Mononuclear cell (primary cell): ENCODE results near the gene PRDM8. TPM values are rescaled to one million over a fixed set of nuclear protein-coding genes. Genes with fewer than 3 reads are reported as not detected.
A peak's percentile ranks its signal among the peaks of the same experiment; 100 is the strongest.
"Not testable (repeated sequence)": the region's sequence is repeated elsewhere in the genome, so short reads cannot be mapped to it uniquely, and the experiment has no call there.

Experiments
- H3K27me3 ChIP-seq: 2 replicates; pipeline ENCODE4 v1.6.0; 2011; ENCODE audit warnings: low read length, control low read depth; ENCODE audit not compliant: insufficient read depth
- H3K4me1 ChIP-seq: 2 replicates; pipeline ENCODE4 v1.5.1; 2011; ENCODE audit warnings: mild to moderate bottlenecking, low read length, control low read depth; ENCODE audit not compliant: insufficient read depth
- H3K4me3 ChIP-seq: 2 replicates; pipeline ENCODE4 v1.5.1; 2011; ENCODE audit warnings: mild to moderate bottlenecking, low read length, moderate library complexity
- H3K9me3 ChIP-seq: 2 replicates; pipeline ENCODE4 v1.5.1; 2011; ENCODE audit warnings: low read depth, mild to moderate bottlenecking, control low read depth, low read length
- total RNA-seq: library from RNA; depleted of rRNA; stranded (reverse); fragments of >200 nt; gene quantifications from one replicate; pipeline ENCODE4 v1.2.3, GENCODE V29; 2012

PRDM8 gene
- total RNA-seq, 1 donor = 4.8 TPM

GRCh38 chr4:80177793-80178192 lies 19.5 kb upstream of the PRDM8 start:
- not testable (repeated sequence) for H3K4me3 ChIP-seq, H3K9me3 ChIP-seq, H3K27me3 ChIP-seq
- peaks cover 25% of the 10 kb centered on the region for H3K4me1 ChIP-seq

GRCh38 chr4:80178964-80179363 lies 18.3 kb upstream of the PRDM8 start:
- H3K27me3 ChIP-seq = no peaks in the 10 kb centered on the region
- H3K4me3 ChIP-seq = no peak overlapping the region
- H3K9me3 ChIP-seq = no peaks in the 10 kb centered on the region
- H3K4me1 ChIP-seq = peaks cover 23% of the 10 kb centered on the region

- Histone ChIP-seq H3K4me1 (peaks cover 17% of the 10 kb centered on the region), H3K4me3 (no peak overlapping the region), H3K9me3 (no peaks in the 10 kb centered on the region), H3K27me3 (no peaks in the 10 kb centered on the region)
These were observed 17.6 kb upstream of the PRDM8 start for GRCh38 chr4:80179637-80180161.

- Histone ChIP-seq H3K9me3 (no peaks in the 10 kb centered on the region), H3K4me1 (peaks cover 27% of the 10 kb centered on the region), H3K27me3 (peaks cover 8% of the 10 kb centered on the region), H3K4me3 (no peak overlapping the region)
These were observed 16.6 kb upstream of the PRDM8 start for GRCh38 chr4:80180743-80181142.

GRCh38 chr4:80182237-80182866 lies 15.0 kb upstream of the PRDM8 start:
- Histone ChIP-seq H3K4me1 (peaks cover 35% of the 10 kb centered on the region), H3K4me3 (no peak overlapping the region), H3K9me3 (no peaks in the 10 kb centered on the region), H3K27me3 (peaks cover 8% of the 10 kb centered on the region)

GRCh38 chr4:80183250-80184052 lies 13.9 kb upstream of the PRDM8 start:
- no peaks in the 10 kb centered on the region for H3K9me3 ChIP-seq
- peak overlapping the region; percentile 83 for H3K4me3 ChIP-seq
- peaks cover 8% of the 10 kb centered on the region for H3K27me3 ChIP-seq
- H3K4me1 ChIP-seq = peaks cover 35% of the 10 kb centered on the region

- H3K4me1 ChIP-seq = peaks cover 35% of the 10 kb centered on the region
- H3K9me3 ChIP-seq = no peaks in the 10 kb centered on the region
- peaks cover 8% of the 10 kb centered on the region for H3K27me3 ChIP-seq
- H3K4me3 ChIP-seq = peak overlapping the region; percentile 83
These were observed 13.1 kb upstream of the PRDM8 start for GRCh38 chr4:80184053-80184824.

GRCh38 chr4:80184825-80185756 lies 12.2 kb upstream of the PRDM8 start:
- H3K4me3 ChIP-seq = peak overlapping the region; percentile 83
- peaks cover 8% of the 10 kb centered on the region for H3K27me3 ChIP-seq
- peaks cover 35% of the 10 kb centered on the region for H3K4me1 ChIP-seq
- no peaks in the 10 kb centered on the region for H3K9me3 ChIP-seq

GRCh38 chr4:80185787-80186548 lies 11.3 kb upstream of the PRDM8 start:
- Histone ChIP-seq H3K27me3 (peaks cover 8% of the 10 kb centered on the region), H3K4me3 (peak overlapping the region; percentile 83), H3K4me1 (peaks cover 35% of the 10 kb centered on the region), H3K9me3 (no peaks in the 10 kb centered on the region)

GRCh38 chr4:80186676-80187075 lies 10.6 kb upstream of the PRDM8 start:
- Histone ChIP-seq H3K4me3 (no peak overlapping the region), H3K4me1 (peaks cover 35% of the 10 kb centered on the region), H3K9me3 (no peaks in the 10 kb centered on the region), H3K27me3 (peaks cover 8% of the 10 kb centered on the region)

- H3K4me3 ChIP-seq = no peak overlapping the region
- peaks cover 28% of the 10 kb centered on the region for H3K4me1 ChIP-seq
- H3K9me3 ChIP-seq = no peaks in the 10 kb centered on the region
- peaks cover 8% of the 10 kb centered on the region for H3K27me3 ChIP-seq
These were observed 9.6 kb upstream of the PRDM8 start for GRCh38 chr4:80187677-80188076.

GRCh38 chr4:80188457-80188800 lies 8.9 kb upstream of the PRDM8 start:
- Histone ChIP-seq H3K4me3 (no peak overlapping the region), H3K4me1 (peaks cover 21% of the 10 kb centered on the region), H3K27me3 (peaks cover 8% of the 10 kb centered on the region), H3K9me3 (no peaks in the 10 kb centered on the region)

- H3K4me1 ChIP-seq = peaks cover 18% of the 10 kb centered on the region
- no peak overlapping the region for H3K4me3 ChIP-seq
- H3K9me3 ChIP-seq = no peaks in the 10 kb centered on the region
- peaks cover 8% of the 10 kb centered on the region for H3K27me3 ChIP-seq
These were observed 8.4 kb upstream of the PRDM8 start for GRCh38 chr4:80188801-80189458.
